ENCODE results near the gene ARL15. TPM values are rescaled to one million over a fixed set of nuclear protein-coding genes. Genes with fewer than 3 reads are reported as not detected.

The ARL15 gene
- total and polyA plus RNA-seq, 2 of the 4 experiments (the other 2 are of a cell fraction), result 7.3 to 19.2 TPM

DNA sequence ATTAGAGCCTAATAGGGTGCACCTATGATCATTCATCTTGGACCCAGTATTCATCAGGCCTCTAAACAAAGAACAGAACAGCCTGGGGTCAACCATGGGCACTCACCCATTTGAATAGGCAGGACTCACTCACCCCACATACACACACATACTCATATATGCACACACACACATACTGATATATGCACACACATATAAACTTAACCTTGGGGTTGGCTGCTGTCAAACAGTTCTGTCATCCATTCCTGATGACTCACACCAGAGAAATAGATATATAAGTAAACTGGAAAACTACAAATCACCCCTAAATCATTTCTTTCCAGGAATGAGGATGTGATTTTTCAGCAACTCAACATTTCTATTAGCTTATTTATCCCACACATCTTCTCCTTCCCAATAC lies 51.3 kb downstream of the ARL15 start:
- Histone ChIP-seq H2BK15ac (ENCODE audit: low read depth, low read length) (no peak overlapping the region), H2BK120ac (ENCODE audit: low read depth, low read length) (no peak overlapping the region), H4K91ac (ENCODE audit: insufficient read depth, low read depth, low read length) (no peak overlapping the region), H3K9me3 (ENCODE audit: control insufficient read depth, insufficient read depth, low read length) (no peaks in the 10 kb centered on the region), H3K56ac (ENCODE audit: extremely low read depth, insufficient read depth, low read length) (no peak overlapping the region), H3K9me1 (ENCODE audit: insufficient read depth, low read length) (0 out of 2 replicates have a peak, but pooled peaks cover 2% of the 10 kb centered on the region), H4K8ac (ENCODE audit: low read depth in 2 of 2, low read length in 2 of 2) (no peak overlapping the region), H3K36me3 (ENCODE audit: control insufficient read depth, insufficient read depth, low read length) (no peaks in the 10 kb centered on the region), H2AK5ac (ENCODE audit: low read depth, low read length) (no peak overlapping the region), H4K20me1 (ENCODE audit: insufficient read depth, low read length) (peaks cover 2% of the 10 kb centered on the region; the same call in 1 of the 2 replicates), H3K4me1 (ENCODE audit: control insufficient read depth, insufficient read depth, low read length) (peaks cover 5% of the 10 kb centered on the region; the same call in 1 of the 2 replicates), H3K4me2 (ENCODE audit: low read depth, low read length) (no peak overlapping the region), H4K5ac (ENCODE audit: low read depth, low read length) (no peak overlapping the region), H3K23ac (ENCODE audit: low read depth, low read length) (no peak overlapping the region), H3K14ac (replicated peaks; ENCODE audit: low read depth, low read length) (no peak overlapping the region), H2BK5ac (ENCODE audit: low read depth, low read length, poor library complexity, severe bottlenecking) (no peak overlapping the region), H3K9ac (ENCODE audit: low read depth, low read length) (no peak overlapping the region), H2BK20ac (ENCODE audit: low read depth, low read length) (no peak overlapping the region), H3K4me3 (ENCODE audit: insufficient read depth, low read depth, low read length) (no peak overlapping the region), H3K27me3 (ENCODE audit: control insufficient read depth, insufficient read depth, low read length) (no peaks in the 10 kb centered on the region), H3K18ac (ENCODE audit: low read depth, low read length) (no peak overlapping the region), H2AFZ (replicated peaks; ENCODE audit: low read length, poor library complexity) (no peak overlapping the region), H2AK9ac (replicated peaks; ENCODE audit: low read depth, low read length, poor library complexity) (no peak overlapping the region), H3K4ac (ENCODE audit: low read depth, low read length) (no peak overlapping the region), H3K27ac (ENCODE audit: insufficient read depth, low read length) (no peak overlapping the region), H3K79me1 (ENCODE audit: low read depth in 1 of 2, low read length in 2 of 2) (peaks cover 12 to 13% of the 10 kb centered on the region in 2 experiments)
- BruUV-seq (replicated peaks), result no TSS peak
- ChIA-PET POLR2A (ENCODE audit: unreplicated experiment) (interaction anchor here (0.6 kb wide), 1 partner anchor 51 kb away, joined by 3 read pairs; the partner anchor contains the start of gene ARL15), CTCF (interaction anchor here (1.3 to 1.8 kb wide), 2 partner anchors 15 to 160 kb away, joined by 3 read pairs; no protein-coding TSS in a partner anchor)
- dilution Hi-C loops (cut with HindIII; ENCODE audit: low sequenced_read_pairs, unreplicated experiment) (no loop called here), intact Hi-C loops (cut with micrococcal nuclease) (loop anchor here (5.0 kb wide), 1 partner anchor 48 kb away; no protein-coding TSS in a partner anchor), in situ Hi-C loops (cut with MboI; ENCODE audit: low sequenced_read_pairs) (loop anchor here (5.0 to 10.0 kb wide), 3 partner anchors 153 to 636 kb away; no protein-coding TSS in a partner anchor)
- TF ChIP-seq FOS (IDR thresholded peaks at IDR 0.05; ENCODE audit: low read depth, low read length) (0 out of 2 replicates have a peak, but pooled peaks have one; percentile 19), RCOR1 (IDR thresholded peaks at IDR 0.05; ENCODE audit: insufficient replicate concordance, low read length) (no peak)
- peak; percentile 67 for DNase-seq
- ATAC-seq (ENCODE audit: low read depth), result peak; percentile 53
